ENCODE measurements around the gene THRB.

DNA sequence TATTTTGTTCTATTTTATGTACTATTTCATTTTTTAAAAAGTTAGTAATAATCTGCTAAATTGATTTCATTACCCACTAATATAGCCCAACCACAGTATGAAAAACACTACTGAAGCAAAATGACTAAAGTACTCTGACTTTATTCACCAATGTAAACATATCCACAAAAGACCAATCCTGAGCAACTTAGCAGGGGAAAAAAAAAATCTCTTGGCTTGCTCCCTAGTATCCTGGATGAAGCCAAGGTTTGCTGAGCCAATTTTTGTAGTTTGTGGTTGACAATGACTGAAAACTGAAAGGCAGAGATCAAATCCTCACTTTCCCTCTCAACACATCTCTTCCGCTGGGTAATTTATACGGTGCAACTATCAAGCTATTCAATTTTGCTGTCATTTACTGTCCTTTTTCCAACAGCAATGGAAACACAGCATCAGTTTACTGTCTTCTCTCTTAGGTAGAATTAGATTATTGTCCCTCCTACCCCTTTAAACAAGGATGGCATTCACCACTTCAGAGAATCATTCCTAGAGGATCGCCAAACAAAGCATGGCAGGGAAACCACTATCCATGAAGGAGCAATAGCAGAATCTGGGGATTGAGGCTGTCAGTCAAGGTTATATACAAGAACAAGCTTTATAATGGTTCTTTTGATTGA is 149.7 kb downstream of the THRB start:
- TF ChIP-seq POLR2A (IDR thresholded peaks at IDR 0.05) (no peak), CTCF (IDR thresholded peaks at IDR 0.05) (no peak)
